HCT116 (cell line): Measurements from ENCODE around the gene KATNIP.

Experiments
- CTCF ChIP-seq, 3 experiments: fragments of 200-600 bp in 1 of 3; sonication (generic) in 1 of 3; IDR thresholded peaks in 2 of 3; conservative IDR thresholded peaks in 1 of 3; 2 replicates each; pipeline ENCODE4 v1.5.1; 2012 to 2017; ENCODE audit warnings: low read depth in 2 of 3, low read length in 2 of 3, antibody characterized with exemption in 1 of 3, borderline replicate concordance in 1 of 3, control low read depth in 1 of 3, mild to moderate bottlenecking in 1 of 3, mixed read lengths in 1 of 3, mixed run types in 1 of 3, moderate library complexity in 1 of 3; ENCODE audit not compliant: insufficient read depth in 1 of 3
- ELF1 ChIP-seq: IDR thresholded peaks from 2 replicates; pipeline ENCODE4 v1.6.1; 2012; ENCODE audit warnings: low read depth, borderline replicate concordance
- JUND ChIP-seq: IDR thresholded peaks from 2 replicates; pipeline ENCODE4 v1.6.1; 2012
- POLR2A ChIP-seq: IDR thresholded peaks from 2 replicates; pipeline ENCODE4 v1.7.0; 2011; ENCODE audit warnings: borderline replicate concordance; ENCODE audit not compliant: insufficient read depth, insufficient read length; ENCODE audit errors: extremely low read depth
- SIN3A ChIP-seq: IDR thresholded peaks from 2 replicates; pipeline ENCODE4 v1.6.1; 2012; ENCODE audit warnings: low read depth
- SRF ChIP-seq: IDR thresholded peaks from 2 replicates; pipeline ENCODE4 v1.6.1; 2012; ENCODE audit warnings: low read depth
- TF ChIP-seq, protein P1 (sequence below): IDR thresholded peaks from 2 replicates; pipeline ENCODE4 v1.6.1; 2012

GRCh38 chr16:27551036-27551435 lies 1.1 kb downstream of the KATNIP start:
- no peak for TF ChIP-seq SIN3A
- no peak for TF ChIP-seq POLR2A
- no peak for TF ChIP-seq CTCF (IDR thresholded peaks at IDR 0.05 in 2 of 3, conservative IDR thresholded peaks at IDR 0.05 in 1 of 3; ENCODE audit: borderline replicate concordance in 1 of 3, insufficient read depth in 1 of 3, low read depth in 2 of 3, low read length in 2 of 3)
- no peak for TF ChIP-seq ELF1
- no peak for TF ChIP-seq JUND
- no peak for TF ChIP-seq SRF
- TF ChIP-seq, protein P1, sequence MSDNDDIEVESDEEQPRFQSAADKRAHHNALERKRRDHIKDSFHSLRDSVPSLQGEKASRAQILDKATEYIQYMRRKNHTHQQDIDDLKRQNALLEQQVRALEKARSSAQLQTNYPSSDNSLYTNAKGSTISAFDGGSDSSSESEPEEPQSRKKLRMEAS, result no peak
